ENCODE measurements around the gene PTPN4. TPM values are rescaled to one million over a fixed set of nuclear protein-coding genes. Genes with fewer than 3 reads are reported as not detected.

PTPN4 gene
- total RNA-seq, 1 donor from 2014 or later = 51.7 TPM

DNA sequence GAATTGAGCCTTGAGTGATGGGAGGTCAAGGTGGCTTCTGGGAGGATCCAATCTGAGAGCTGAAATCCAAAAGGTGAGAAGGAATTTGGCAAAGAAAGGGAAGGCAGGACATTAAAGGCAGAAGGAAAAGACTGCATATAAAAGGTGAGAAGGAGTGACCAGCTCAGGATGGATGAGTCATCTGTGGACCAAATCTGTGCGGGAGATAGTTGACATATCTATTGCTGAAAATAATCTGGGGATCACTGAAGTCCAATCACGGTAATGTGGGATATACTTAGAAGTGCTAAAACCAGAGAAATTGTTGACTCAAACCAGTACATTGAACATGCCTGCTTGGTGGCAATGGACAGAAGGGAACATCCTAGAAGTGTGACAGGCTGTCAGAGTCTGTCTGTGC, 8.0 kb upstream of the PTPN4 start:
- Mint-ChIP-seq H3K4me1 (no peaks in the 10 kb centered on the region), H3K36me3 (no peaks in the 10 kb centered on the region), H3K9me3 (no peaks in the 10 kb centered on the region), H3K27ac (no peak overlapping the region), H3K4me3 (no peak overlapping the region), H3K27me3 (ENCODE audit: low read depth) (peaks cover 35% of the 10 kb centered on the region)
- TF ChIP-seq, protein P1, sequence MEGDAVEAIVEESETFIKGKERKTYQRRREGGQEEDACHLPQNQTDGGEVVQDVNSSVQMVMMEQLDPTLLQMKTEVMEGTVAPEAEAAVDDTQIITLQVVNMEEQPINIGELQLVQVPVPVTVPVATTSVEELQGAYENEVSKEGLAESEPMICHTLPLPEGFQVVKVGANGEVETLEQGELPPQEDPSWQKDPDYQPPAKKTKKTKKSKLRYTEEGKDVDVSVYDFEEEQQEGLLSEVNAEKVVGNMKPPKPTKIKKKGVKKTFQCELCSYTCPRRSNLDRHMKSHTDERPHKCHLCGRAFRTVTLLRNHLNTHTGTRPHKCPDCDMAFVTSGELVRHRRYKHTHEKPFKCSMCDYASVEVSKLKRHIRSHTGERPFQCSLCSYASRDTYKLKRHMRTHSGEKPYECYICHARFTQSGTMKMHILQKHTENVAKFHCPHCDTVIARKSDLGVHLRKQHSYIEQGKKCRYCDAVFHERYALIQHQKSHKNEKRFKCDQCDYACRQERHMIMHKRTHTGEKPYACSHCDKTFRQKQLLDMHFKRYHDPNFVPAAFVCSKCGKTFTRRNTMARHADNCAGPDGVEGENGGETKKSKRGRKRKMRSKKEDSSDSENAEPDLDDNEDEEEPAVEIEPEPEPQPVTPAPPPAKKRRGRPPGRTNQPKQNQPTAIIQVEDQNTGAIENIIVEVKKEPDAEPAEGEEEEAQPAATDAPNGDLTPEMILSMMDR (IDR thresholded peaks at IDR 0.05; ENCODE audit: unreplicated experiment) = no peak
- no peak for DNase-seq (ENCODE audit: low spot score in 2 of 2, unreplicated experiment in 2 of 2)

DNA sequence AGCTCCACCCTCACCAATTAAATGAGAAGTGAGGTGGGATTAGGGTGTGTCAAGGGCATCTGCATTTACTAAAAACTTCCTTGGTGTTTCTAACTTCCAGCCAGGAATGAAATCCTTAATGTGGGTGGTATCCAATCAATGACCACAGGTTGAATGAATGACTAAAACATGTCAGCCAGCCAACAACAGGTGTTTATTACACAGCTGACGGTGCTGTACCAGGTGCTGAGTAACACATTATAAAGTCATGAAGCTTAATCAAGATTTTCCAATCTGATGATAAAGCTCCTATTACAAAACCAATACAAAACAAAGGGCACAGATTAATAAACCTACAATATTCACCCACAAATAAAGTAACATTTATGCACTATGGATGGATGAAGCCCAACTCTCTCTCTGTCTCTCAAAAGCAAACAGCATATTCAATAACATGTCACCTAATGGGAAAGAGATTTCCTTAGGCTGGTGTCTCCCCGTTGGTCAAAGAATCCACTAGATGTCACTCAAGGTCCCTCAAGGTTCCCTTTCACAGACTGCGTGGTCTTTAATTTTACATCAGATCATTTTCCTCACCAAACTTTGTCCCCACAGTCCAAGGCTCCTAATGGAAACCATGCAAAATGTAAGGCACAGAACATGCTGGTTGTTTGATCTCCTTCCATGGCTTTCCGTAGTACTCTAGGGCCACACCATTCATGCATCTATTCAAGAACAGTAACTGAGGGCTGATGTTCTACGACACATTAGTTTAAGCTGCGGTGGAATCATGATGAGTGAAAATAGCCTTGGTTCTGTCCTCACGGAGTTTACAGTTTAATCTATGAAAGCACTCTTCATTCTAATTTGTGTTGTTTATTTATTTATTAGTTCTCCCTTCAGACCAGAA, 6.4 kb upstream of the PTPN4 start:
- no peak for DNase-seq (ENCODE audit: low spot score in 2 of 2, unreplicated experiment in 2 of 2)
- no peaks in the 10 kb centered on the region for H3K4me1 Mint-ChIP-seq
- H3K9me3 Mint-ChIP-seq = no peaks in the 10 kb centered on the region
- H3K27ac Mint-ChIP-seq = no peak overlapping the region
- no peak overlapping the region for H3K4me3 Mint-ChIP-seq
- H3K36me3 Mint-ChIP-seq = no peaks in the 10 kb centered on the region
- TF ChIP-seq, protein P1 (IDR thresholded peaks at IDR 0.05; ENCODE audit: unreplicated experiment) = no peak
- peaks cover 20% of the 10 kb centered on the region for H3K27me3 Mint-ChIP-seq (ENCODE audit: low read depth)

DNA sequence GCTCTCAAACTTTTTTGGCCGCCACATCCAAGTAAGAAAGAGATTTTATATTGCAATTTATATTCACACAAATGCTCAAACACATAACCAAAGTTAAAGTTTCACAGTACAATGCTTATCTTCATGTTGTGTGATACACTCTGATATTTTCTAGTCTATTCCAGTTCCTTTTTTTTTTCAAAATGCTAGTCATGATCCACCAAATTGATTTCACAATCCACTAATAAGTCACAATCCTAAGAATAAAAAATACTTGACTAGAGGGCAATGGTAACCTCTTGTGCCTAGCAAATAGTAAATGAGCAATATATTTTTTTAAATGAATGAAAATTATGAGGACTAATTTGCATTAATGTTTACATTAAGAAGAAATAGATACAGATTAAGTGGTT, 5.8 kb upstream of the PTPN4 start:
- no peak overlapping the region for H3K27ac Mint-ChIP-seq
- H3K27me3 Mint-ChIP-seq (ENCODE audit: low read depth) = peaks cover 16% of the 10 kb centered on the region
- H3K9me3 Mint-ChIP-seq = no peaks in the 10 kb centered on the region
- no peak for DNase-seq (ENCODE audit: low spot score in 2 of 2, unreplicated experiment in 2 of 2)
- no peak overlapping the region for H3K4me3 Mint-ChIP-seq
- no peaks in the 10 kb centered on the region for H3K36me3 Mint-ChIP-seq
- TF ChIP-seq, protein P1 (IDR thresholded peaks at IDR 0.05; ENCODE audit: unreplicated experiment) = no peak
- peaks cover 4% of the 10 kb centered on the region for H3K4me1 Mint-ChIP-seq

DNA sequence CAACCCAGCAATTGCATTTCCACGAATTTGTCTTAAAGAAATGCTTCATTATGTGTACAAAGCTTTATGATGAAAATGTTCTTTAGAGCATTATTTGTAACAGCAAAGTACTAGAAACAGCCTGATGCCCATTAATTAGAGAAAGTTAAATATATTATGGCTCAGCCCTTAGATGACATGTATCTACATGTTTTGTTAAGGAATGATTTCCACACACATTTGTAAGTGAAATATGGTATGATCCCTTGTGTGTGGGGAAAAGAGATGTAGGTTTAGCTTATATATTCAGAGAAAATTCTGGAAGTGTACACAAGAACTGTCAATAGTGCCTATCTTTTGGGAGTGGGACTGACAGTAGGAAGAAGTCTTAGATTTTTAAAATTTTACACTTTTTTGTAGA, 3.8 kb upstream of the PTPN4 start:
- no peak overlapping the region for H3K4me3 Mint-ChIP-seq
- H3K27ac Mint-ChIP-seq = no peak overlapping the region
- no peaks in the 10 kb centered on the region for H3K9me3 Mint-ChIP-seq
- H3K27me3 Mint-ChIP-seq (ENCODE audit: low read depth) = peaks cover 11% of the 10 kb centered on the region
- no peak for DNase-seq (ENCODE audit: low spot score in 2 of 2, unreplicated experiment in 2 of 2)
- H3K4me1 Mint-ChIP-seq = peaks cover 9% of the 10 kb centered on the region
- H3K36me3 Mint-ChIP-seq = no peaks in the 10 kb centered on the region
- TF ChIP-seq, protein P1 (IDR thresholded peaks at IDR 0.05; ENCODE audit: unreplicated experiment) = no peak

DNA sequence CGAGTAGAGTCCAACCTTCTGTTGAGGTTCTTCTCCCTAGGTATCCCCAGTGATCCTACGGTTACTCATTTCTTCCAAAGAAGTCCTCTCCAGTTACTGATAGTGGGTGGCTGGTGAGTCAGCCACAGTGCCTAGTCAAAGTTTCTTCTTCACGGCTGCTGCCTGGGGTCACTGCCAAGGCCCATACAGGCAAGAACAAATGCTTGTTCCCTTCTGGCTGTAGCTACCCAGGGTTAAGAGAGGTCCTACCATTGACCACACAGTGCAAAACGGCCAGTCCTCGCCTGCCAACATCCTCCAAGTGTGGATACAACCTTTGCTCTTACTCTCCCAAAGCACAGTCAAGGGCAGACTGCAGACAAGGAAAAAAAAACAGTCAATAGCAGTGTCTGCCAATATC, 2.9 kb upstream of the PTPN4 start:
- no peak overlapping the region for H3K27ac Mint-ChIP-seq
- no peak overlapping the region for H3K4me3 Mint-ChIP-seq
- H3K27me3 Mint-ChIP-seq (ENCODE audit: low read depth) = peaks cover 5% of the 10 kb centered on the region
- no peaks in the 10 kb centered on the region for H3K36me3 Mint-ChIP-seq
- TF ChIP-seq, protein P1 (IDR thresholded peaks at IDR 0.05; ENCODE audit: unreplicated experiment) = no peak
- no peak for DNase-seq (ENCODE audit: low spot score in 2 of 2, unreplicated experiment in 2 of 2)
- H3K9me3 Mint-ChIP-seq = no peaks in the 10 kb centered on the region
- H3K4me1 Mint-ChIP-seq = peaks cover 14% of the 10 kb centered on the region
